LNCaP clone FGC (cell line): ENCODE data around the gene CCDC43.
"Not testable (repeated sequence)": the region's sequence is repeated elsewhere in the genome, so short reads cannot be mapped to it uniquely, and the experiment has no call there.

Experiments
- DNase-seq: peaks from one replicate; pipeline ENCODE4 v3.0.0-alpha.2; 2011; ENCODE audit warnings: low read depth
- H3K4me3 ChIP-seq: 2 replicates; pipeline ENCODE4 v1.5.1; 2011; ENCODE audit warnings: mild to moderate bottlenecking, low read depth, low read length, control low read depth
- TF ChIP-seq, protein P1 (sequence below): IDR thresholded peaks from 2 replicates; pipeline ENCODE4 v1.5.1; 2012; ENCODE audit warnings: mild to moderate bottlenecking; ENCODE audit not compliant: control insufficient read depth, insufficient read depth; ENCODE audit errors: extremely low read depth

Gene CCDC43

DNA sequence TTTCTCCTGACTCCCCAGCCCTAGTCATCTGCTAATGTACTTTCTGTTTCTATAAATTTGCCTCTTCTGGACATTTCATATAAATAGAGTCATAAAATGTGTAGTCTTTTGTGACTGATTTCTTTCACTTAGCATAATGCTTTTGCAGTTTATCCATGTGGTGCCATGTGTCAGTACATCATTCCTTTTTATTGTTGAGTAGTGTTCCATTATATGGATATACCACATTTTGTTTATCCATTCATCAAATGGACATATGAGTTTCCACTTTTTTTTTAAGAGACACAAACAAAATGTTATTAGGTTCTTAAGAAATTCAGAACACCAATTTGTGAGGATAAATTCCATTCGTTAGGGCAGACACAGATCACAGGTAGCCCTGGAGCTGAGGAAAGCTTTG is 29.9 kb upstream of the CCDC43 start:
- no peak for DNase-seq
- H3K4me3 ChIP-seq = no peak overlapping the region
- TF ChIP-seq, protein P1, sequence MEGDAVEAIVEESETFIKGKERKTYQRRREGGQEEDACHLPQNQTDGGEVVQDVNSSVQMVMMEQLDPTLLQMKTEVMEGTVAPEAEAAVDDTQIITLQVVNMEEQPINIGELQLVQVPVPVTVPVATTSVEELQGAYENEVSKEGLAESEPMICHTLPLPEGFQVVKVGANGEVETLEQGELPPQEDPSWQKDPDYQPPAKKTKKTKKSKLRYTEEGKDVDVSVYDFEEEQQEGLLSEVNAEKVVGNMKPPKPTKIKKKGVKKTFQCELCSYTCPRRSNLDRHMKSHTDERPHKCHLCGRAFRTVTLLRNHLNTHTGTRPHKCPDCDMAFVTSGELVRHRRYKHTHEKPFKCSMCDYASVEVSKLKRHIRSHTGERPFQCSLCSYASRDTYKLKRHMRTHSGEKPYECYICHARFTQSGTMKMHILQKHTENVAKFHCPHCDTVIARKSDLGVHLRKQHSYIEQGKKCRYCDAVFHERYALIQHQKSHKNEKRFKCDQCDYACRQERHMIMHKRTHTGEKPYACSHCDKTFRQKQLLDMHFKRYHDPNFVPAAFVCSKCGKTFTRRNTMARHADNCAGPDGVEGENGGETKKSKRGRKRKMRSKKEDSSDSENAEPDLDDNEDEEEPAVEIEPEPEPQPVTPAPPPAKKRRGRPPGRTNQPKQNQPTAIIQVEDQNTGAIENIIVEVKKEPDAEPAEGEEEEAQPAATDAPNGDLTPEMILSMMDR = no peak

- H3K4me3 ChIP-seq = peak within 1 kb of the TSS; percentile 99
- TF ChIP-seq, protein P1 = no peak
- DNase-seq = peak; percentile 76
These were observed 19.1 kb upstream of the CCDC43 start, which contains the start of gene DBF4B for GRCh38 chr17:44708401-44709263. Gene DBF4B, plus strand, starts transcription at chr17:44708665. Its CDS starts 156 bp downstream, at chr17:44708821.

DNA sequence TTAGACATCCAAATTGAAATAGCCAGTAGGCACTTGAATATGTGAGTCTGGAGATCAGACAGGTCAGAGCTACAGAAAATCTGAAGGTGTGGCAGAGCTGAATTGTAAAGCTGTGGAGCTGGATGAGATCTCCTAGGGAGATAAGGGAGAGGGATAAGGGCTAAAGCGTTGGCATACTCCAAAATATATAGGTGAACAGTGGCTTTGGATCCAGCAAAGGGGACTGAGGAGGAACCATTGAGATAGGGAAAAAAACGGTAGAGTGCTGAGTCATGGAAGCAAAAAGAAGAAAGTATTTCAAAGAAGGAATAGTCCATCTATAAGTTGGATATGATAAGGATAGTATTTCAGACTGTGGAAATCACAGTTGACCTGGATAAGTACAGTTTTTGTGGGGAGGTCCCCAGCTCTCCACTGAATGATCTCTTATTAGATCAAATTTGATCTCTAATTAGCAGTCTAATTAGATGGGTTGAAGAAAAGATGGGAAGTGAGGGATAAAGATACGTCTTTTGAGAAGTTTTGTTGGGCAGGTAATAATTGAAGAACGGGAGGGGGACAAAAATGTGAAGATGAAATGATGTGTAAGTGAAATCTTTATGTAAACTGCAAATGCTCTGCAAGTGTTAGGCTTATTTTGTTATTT is 18.3 kb upstream of the CCDC43 start:
- peak overlapping the region; percentile 99 for H3K4me3 ChIP-seq
- TF ChIP-seq, protein P1 = no peak
- no peak for DNase-seq

DNA sequence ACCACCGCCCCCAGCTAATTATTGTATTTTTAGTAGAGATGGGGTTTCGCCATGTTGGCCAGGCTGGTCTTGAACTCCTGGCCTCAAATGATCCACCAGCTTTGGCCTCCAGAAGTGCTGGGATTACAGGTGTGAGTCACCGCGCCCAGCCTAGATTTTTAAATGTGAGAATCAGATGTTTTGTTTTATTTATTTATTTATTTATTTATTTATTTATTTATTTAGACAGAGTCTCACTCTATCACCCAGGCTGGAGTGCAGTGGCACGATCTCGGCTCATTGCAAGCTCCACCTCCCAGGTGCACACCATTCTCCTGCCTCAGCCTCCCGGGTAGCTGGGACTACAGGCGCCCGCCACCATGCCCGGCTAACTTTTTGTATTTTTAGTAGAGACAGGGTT is 10.7 kb upstream of the CCDC43 start:
- H3K4me3 ChIP-seq, DNase-seq: not testable (repeated sequence)

DNA sequence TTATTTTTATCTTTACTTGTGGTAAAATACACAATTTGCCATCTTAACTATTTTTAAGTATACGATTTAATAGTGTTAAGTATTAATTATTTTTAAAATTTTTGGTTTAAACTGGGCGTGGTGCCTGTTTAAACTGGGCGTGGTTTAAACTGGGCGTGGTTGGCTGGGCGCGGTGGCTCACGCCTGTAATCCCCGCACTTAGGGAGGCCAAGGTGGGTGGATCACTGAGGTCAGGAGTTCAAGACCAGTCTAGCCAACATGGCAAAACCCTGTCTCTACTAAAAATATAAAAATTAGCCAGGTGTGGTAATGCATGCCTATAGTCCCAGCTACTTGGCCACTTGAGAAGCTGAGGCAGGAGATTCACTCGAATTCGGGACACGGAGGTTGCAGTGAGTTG is 4.0 kb upstream of the CCDC43 start:
- TF ChIP-seq, protein P1 = no peak
- no peak overlapping the region for H3K4me3 ChIP-seq
- DNase-seq = no peak

GRCh38 chr17:44690746-44691306 is 1.2 kb upstream of the CCDC43 start:
- TF ChIP-seq, protein P1 = peak; percentile 44
- DNase-seq = peak; percentile 91
- peak overlapping the region; percentile 98 for H3K4me3 ChIP-seq
